GM13976 (cell line): Measurements from ENCODE around the gene CCNA1.
A peak's percentile ranks its signal among the peaks of the same experiment; 100 is the strongest.

ENCODE experiments used
- DNase-seq: peaks from one replicate; pipeline ENCODE4 v3.0.0; 2012; ENCODE audit warnings: low spot score
- in situ Hi-C: fragments of 300-500 bp; cut with MboI; formaldehyde crosslinking; loops from one replicate; pipeline ENCODE4 v1.12.0; 2022; ENCODE audit warnings: low sequenced_read_pairs, mixed read lengths, inconsistent platforms; ENCODE audit not compliant: unreplicated experiment
- TF ChIP-seq, protein P1 (sequence below): IDR thresholded peaks from 2 replicates; pipeline ENCODE4 v1.5.1; 2012; ENCODE audit warnings: borderline replicate concordance, mild to moderate bottlenecking; ENCODE audit not compliant: insufficient read depth; ENCODE audit errors: extremely low read depth, missing control alignments, control extremely low read depth

The CCNA1 gene

GRCh38 chr13:36417331-36417730 is 15.0 kb upstream of the CCNA1 start:
- in situ Hi-C loops, result no loop called here
- no peak for DNase-seq

GRCh38 chr13:36418022-36418805 is 14.1 kb upstream of the CCNA1 start:
- no peak for DNase-seq
- in situ Hi-C loops, result no loop called here
- TF ChIP-seq, protein P1, sequence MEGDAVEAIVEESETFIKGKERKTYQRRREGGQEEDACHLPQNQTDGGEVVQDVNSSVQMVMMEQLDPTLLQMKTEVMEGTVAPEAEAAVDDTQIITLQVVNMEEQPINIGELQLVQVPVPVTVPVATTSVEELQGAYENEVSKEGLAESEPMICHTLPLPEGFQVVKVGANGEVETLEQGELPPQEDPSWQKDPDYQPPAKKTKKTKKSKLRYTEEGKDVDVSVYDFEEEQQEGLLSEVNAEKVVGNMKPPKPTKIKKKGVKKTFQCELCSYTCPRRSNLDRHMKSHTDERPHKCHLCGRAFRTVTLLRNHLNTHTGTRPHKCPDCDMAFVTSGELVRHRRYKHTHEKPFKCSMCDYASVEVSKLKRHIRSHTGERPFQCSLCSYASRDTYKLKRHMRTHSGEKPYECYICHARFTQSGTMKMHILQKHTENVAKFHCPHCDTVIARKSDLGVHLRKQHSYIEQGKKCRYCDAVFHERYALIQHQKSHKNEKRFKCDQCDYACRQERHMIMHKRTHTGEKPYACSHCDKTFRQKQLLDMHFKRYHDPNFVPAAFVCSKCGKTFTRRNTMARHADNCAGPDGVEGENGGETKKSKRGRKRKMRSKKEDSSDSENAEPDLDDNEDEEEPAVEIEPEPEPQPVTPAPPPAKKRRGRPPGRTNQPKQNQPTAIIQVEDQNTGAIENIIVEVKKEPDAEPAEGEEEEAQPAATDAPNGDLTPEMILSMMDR, result no peak

More at GRCh38 chr13:36417331-36417730, 15.0 kb upstream of the CCNA1 start:
- TF ChIP-seq, protein P1, result no peak

DNA sequence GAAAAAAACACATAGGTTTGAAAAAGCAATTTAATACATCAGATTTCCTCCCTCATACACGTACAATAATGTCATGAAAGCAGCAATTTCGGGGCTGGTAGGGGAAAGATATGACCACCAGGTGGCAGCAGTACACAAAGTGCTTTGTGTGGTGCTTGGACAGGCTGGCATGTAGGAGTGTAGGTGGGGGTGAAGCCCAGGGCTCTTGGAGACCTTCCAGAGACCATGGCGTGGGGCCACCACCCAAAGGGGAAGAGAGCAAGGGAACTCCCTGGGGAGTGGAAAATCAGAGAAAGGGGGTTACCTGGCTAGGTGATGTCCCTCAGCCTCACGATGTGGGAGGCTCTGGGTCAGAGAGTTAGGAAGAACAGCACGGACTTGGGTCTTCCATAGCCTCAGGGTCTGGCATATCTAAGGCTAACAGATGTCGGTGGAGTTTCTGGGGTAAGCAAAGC is 11.8 kb upstream of the CCNA1 start:
- TF ChIP-seq, protein P1, result peak; percentile 72

GRCh38 chr13:36421447-36421846 is 10.8 kb upstream of the CCNA1 start:
- in situ Hi-C loops, result no loop called here
- TF ChIP-seq, protein P1, result no peak
- DNase-seq, result no peak

More for the DNA sequence above, 11.8 kb upstream of the CCNA1 start:
- in situ Hi-C loops, result no loop called here
- DNase-seq, result peak; percentile 61

DNA sequence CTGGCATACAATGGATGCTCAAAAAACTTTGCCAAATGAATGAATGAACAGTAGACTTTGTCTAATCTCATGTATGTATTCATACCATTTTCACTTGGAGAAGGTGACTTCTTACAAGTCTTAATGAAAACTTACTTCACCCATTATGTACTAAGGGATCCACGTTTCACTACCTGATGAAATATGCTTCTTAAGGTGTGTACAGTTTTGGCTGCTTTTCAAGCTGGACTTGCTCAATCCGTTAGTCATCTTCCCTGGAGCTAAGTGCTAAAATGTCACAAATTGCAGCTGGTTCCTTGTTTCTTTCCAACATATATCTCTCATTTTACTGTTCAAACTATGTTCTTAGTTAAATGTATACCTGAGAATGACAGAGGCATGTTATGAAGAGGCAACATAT is 4.2 kb upstream of the CCNA1 start:
- no peak for DNase-seq
- TF ChIP-seq, protein P1, result no peak
- in situ Hi-C loops, result no loop called here

- TF ChIP-seq, protein P1, result no peak
- no peak for DNase-seq
- in situ Hi-C loops, result no loop called here
Measured at GRCh38 chr13:36430247-36431203, 1.8 kb upstream of the CCNA1 start.
